ENCODE data around the gene MT1A.

DNA sequence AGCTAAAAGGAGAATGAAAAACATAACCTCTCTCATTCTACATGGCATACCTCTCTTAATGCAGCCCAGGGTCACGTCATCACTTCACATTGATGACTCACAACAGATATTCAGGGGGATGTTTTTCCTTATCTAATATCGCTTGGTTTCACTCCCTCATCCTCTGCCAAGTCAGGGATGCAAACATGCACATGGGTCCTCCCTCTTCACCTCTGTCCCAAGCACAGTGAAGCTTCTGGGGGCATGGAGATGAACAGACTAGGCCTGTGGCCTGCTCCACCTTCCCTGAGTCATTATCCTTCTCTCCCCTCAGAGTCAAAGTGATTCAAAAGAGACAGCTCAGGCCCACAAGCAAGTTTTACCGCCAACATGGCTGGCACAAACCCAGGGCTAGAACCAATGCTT, 32.4 kb upstream of the MT1A start:
- TF ChIP-seq POLR2A (IDR thresholded peaks at IDR 0.05) (no peak), POLR2AphosphoS5 (IDR thresholded peaks at IDR 0.05) (no peak)

All from breast epithelium (tissue), 3 donors.